GM15510 (cell line): ENCODE results near the gene CEP104.

Experiments used
- POLR2A ChIP-seq: IDR thresholded peaks from 3 replicates; pipeline ENCODE4 v1.6.1; 2011; ENCODE audit warnings: borderline replicate concordance; ENCODE audit not compliant: insufficient read length; ENCODE audit errors: extremely low read depth

Gene CEP104

DNA sequence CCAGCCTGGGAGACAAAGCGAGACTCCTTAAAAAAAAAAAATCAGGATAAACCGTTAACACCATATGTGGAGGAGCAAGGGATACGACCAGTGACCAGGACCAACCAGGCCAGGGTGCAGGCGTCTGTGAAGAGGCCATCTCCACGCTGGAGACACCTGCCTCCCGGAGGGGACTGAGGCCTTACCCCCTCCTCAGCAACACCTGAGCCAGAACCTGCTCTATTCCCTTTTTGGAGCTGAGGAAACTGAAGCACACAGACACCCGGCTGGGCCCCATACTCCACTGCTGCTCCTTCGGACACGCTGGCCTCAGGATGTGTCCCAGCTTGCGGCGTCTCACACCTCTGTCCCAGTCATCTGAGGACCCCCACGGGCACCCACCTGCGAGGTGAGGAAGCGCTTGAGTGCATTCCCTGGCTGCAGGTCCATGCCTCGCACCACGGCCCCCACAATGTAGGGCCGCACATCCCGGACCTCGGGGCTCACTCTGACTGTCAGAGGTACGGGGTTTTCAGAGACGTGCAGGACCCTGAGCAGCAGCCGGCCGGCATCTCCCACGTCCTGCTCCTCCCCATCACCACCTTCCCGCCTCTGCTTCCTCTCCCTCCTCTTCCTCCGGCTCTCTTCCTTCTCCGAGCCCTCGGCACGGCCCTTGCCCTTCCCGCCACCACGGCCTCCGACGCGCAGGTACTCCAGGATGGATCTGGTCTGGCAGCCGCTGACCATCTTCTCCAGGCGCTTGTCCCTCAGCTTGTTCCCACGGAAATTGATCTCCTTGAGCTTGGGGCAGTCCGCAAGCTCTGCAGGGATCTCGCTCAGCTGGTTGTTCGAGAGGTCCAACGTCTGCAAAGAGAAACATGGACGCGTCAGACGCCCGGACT, 70.3 kb downstream of the CEP104 start:
- no peak for TF ChIP-seq POLR2A

DNA sequence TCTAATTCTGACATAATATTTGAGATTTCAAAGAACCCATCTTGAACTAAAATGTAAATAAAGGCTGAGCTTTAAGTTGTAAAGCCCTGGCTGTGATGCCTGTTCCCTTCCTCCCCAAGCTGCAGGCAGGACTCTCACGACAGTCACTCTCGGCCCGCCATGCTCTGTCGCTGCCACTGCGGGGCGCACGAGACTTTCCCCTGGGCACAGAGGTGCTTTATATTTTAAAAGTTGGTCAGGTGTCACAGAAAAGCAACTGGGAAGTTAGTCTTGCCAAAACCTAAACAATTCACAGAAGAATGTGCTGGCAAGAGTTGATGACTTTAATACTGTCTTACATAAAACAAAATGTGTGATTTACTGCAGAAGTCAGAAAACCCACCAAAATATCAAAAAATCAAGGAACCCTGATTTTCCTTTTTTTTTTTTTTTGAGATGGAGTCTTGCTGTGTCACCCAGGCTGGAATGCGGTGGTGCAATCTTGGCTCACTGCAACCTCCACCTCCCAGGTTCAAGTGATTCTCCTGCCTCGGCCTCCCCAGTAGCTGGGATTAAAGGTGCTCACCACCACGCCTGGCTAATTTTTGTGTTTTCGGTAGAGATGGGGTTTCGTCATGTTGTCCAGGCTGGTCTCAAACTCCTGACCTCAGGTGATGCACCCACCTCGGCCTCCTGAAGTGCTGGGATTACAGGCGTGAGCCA, 71.4 kb downstream of the CEP104 start:
- TF ChIP-seq POLR2A = no peak

DNA sequence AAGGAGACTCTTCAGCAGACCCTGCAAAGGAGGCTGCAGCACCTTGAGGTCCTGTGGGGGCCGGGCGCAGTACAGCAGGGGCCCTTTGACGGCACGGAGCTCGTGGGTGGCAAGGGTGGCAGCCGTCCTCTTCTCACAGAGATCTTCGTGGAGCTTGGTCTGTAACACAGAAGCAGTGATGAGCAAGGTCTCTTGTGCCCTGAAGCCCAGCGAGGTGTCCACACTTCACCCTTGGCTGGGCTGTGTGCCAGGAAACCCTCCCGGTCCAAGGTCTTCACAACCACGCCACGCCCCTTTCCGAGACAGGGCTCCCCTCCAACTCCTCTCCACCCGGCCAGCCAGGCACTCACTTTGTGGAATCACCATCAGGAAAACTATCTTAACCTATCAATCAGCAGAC, 72.0 kb downstream of the CEP104 start:
- no peak for TF ChIP-seq POLR2A

DNA sequence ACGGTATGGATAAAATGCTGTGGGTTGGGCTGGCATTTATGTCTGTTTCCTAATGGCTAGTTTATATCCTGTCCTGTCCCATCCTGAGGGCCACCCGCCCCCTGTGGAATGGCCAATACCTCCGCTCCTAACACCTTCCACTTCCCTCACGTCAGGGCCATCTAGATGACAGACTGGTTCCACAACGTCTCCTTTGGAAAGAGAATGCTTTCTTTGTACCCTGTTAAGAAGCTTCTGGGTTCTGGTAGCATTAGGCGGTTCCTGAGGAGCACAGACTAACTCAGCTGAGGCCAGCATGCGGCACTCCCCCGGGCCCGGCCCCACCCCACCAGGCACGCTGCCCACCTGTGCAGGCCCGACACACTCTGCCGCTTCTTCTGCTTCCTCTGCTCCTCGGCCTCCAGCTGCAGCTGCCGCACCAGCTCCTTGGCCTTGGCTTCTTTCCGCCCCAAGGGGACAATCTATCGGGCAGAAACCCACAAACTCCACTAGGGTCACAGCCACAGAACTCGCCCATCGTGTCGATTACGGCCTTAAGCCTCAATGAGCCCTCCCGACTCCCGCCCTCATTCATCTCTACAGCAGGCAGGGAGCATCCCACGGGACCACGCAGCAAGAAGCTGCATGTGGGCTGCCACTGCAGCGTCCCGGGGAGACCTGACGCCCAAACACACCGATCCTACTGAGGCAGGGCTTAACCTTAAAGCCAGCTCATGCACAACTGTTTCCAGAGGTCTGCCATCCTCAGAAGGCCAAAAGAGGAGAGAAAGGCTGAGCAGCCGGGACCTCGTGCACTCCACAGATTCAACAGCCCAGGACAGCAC, 73.1 kb downstream of the CEP104 start:
- no peak for TF ChIP-seq POLR2A

DNA sequence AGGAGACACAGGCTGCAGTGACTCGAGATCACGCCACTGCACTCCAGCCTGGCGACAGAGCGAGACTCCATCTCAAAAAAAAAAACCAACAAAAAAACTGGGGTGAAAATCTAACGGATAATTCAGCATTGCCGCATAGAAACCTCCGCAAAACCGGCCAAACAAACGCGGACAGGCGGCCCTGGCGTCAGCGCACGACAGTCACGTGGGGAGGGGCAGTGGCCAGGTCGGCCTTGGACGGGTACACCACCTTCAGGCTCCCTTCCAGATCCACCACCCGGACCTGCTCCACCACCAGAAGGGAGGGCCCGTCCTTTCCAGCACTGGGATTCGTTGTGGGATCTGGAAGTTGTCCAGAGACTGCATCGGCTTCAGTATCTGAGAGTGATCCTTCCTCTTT, 76.1 kb downstream of the CEP104 start:
- TF ChIP-seq POLR2A = no peak

DNA sequence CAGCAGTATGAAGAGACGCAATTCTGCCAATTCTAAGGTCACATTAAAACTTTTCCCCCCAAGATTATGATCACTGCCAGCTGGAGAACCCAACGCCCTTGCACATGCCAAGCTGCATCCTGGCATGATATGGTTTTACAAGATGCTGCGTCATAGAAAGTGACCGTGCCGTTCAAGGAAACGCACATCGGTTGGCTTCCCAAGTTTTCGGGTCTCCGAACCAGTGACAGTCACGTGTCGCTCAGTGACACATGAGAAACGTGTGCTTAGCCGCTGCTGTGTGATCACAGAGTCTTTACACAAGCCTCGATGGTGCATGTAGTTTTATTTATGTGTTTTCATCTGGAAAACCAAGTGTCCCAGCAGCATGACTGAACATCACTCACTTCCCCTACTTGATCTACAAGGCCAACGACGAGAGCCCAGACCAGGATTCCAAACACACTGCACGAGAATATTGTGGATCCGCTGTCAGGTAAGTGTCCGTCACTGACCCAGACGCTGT, 77.0 kb downstream of the CEP104 start:
- no peak for TF ChIP-seq POLR2A

DNA sequence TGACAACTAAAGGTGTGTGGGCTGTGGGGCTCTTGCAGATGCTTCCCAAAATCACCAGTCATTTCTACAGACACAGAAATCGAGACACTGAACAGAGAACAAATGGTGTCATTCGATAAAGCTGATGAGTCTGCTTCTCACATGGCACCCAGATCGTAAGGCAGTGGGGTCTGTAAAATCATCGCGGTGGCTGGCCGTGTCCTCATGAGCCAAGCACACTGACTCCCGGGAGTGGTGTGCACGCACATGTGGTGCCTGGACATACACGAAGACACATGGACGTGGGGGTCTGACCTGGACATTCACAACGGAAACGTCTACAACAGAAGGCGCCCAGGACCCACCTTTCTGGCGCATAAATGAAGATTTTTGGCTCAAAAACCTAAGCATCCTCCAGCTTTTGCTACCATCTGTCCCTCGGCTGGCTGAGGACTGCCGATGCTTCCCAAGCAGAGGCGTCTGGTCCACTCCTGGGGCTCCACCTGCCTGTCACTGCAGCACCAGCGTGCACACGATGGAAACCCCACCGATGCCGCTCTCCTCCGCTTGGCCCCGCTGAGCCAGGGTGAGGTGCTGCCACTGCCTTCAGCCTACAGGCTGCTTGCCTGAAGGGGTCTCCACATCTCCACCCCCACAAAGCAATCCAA, 77.6 kb downstream of the CEP104 start:
- no peak for TF ChIP-seq POLR2A

DNA sequence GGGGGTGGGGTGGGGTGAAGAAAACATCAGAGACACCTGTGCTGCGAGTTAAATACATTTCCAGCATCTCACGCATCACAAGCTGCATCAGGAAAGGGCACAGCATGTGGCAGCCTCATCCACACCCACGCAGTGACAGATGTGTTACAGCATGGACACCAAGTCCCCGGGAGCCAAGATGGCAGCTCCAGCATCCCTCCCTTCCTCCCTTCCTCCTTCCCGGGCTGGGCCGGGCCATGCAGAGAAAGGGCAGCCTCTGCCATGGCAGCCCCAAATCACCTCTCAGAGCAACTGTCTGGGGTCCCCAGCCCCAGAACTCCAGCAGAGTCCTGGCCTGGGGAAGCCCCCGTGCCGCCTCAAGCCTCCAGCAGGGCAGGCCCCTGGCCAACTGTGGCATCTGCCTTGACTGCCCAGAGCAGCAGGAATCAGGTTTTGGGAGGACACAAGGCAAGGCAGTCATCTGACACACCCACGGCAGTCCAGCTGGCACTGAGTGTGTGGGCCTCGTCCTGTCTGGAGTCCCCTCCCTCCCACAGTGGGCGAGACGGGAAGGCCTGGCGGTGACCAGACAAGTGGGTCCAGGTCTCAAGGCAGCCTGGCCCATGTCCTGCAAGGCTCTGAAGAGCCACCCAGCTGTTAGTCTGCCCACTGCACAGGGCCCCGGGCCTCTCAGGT, 78.3 kb downstream of the CEP104 start:
- TF ChIP-seq POLR2A = no peak

DNA sequence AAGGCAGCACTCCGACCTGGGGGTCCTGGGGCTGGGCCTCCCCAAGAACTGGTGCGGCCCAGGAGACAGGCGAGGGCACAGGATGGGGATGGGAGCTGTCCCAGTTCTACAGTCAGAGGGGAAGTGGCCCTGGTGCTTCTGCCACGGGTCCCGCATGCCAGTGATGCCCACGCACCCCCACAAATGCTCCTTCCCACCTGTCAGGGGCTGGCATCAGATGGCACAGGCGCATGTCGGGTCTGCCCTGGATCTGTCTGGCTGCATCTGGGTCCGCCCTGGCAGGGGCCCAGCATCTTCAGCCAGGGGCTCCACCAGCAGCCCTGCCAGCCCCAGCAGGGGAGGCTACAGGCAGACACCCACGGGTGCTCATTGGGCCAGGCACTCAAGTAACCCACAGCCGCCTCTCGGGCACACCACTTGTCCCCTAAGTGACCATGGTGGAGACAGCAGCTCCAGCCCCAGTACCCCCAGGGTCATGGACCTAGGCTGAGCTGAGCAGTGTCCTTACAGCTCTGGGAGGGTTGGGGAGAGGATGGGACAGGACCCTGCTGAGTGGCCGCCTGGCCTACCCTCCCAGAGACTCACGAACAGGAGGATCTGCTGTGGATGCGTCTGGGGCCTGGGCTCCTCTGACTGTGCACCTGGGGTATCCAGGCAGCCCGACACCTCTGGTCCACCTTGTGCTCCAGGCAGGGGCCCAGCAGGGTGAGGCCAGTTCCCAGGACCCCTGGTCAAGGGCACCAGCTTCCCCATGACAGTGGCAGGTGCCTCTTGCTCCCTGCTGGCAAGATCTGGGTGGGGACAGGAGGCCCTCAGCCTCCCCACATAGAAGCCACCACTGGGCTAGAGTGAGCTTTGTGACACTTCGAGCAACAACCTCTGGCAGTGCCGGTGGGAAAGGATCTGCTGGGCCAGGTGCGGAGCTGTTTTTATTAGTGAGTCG, 79.1 kb downstream of the CEP104 start:
- no peak for TF ChIP-seq POLR2A

DNA sequence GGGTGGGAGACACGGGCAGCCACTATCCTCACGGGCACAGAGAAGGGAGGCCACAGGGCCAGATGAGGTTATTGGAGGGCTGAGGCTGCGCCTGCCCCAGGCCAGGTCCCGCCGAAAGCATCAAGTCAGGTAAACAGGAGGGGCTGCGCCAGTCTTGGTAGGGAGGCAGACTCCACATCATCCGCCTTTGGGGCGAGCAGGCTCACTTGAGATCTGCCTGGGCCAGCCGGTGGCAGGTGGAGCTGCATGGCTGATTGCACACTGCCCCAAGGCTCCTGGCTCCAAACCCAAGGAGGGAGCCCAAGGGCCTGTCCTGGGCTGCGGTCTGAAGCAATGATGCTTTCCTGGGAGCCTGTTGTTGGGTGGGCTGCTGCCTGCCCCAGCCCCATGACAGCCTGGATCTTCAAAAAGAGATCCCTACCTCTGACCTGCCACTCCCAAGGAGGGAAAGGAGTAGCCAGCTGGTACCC, 79.9 kb downstream of the CEP104 start:
- no peak for TF ChIP-seq POLR2A

DNA sequence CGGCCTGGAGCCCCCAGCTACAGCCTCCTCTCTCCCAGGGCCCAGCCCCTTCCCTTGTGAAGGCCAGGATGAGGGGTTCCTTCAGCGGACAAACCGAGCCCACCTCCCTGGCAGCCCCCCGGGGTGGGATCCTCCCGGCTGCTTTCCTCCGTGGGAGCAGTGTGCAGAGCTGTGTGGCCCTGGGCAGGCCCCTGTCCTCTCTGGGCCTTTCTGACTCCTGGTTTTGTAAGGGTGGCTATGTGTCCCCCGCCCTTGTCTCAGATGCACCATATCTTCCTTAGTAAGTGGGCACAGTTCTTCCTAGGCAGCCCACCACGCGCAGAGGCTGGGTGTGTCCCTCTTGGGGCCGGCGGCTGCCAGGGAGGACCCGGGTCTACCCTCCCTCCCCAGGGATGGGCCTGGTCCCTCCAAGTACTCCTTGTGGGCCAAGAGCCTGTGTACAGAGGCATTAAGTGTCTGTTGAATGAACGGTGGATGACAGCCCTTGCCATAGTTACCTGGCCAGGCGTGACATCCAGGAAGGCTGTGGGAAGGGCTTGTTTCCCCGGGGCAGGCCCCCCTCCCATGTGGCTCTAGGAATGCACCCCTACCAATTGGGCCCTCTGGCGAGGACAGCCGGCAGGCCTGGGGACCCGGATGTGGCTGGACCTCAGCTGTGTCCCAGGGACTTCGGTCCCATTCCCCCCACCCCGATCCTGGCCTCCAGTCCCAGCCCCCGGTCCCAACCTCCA, 80.6 kb downstream of the CEP104 start:
- TF ChIP-seq POLR2A = no peak

DNA sequence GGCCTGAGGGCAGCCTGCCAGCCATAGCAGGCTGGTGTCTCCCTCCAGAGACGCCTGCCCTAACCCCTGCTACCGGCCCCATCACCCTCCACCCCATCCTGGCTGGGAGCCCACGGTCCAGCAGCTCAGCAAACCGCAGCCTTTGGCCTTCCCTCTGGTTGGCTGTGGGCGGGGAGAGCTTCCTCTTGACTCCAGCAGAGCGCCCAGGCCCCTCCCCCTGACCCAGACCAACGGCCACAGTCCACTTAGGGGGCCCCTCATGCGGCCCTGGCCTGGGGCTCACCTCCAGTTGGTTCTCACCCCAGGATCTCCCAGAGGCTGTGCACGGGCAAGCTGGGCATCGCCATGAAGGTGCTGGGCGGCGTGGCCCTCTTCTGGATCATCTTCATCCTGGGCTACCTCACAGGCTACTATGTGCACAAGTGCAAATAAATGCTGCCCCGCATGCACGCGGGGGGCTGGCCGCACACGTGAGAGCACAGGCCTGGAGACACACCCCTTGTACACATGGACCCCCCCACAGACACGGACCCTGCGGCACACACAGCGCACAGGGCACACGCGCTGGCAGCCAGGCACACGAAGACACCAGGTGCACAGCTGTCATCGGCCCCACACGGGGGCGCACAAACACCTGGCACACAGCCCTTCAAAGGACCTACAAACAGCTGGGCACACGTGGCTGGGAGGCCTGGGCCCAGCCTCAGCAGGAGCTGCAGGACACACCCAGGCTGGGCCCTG, 81.4 kb downstream of the CEP104 start:
- TF ChIP-seq POLR2A = no peak

DNA sequence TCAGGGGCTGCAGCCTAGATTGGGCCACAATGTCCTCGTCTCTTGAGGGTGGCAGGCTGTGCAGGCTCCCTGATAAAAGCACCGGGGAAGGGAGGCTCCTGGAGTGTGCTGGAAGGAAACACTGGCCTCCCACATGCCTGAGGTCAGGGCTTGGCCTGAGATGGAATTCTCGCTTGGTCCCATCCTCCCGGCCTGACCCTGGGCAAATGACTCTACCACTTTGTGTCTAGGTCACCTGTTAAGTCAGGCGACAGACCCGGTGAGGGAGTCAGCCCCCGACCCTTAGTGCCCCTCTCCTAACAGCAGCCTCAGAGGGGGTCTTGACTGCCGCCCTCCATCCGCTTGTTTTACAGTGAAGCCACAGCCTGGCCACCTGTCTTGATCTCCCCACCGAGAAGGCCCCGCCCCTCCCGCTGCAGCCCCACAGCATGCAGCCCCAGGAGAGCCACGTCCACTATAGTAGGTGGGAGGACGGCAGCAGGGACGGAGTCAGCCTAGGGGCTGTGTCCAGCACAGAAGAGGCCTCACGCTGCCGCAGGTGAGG, 82.0 kb downstream of the CEP104 start:
- no peak for TF ChIP-seq POLR2A
